Measurements from ENCODE around the gene CBLB.

GRCh38 chr3:105905328-105905727 lies 36.5 kb upstream of the CBLB start:
- TF ChIP-seq CTCF (IDR thresholded peaks at IDR 0.05) (no peak), POLR2A (IDR thresholded peaks at IDR 0.05) (no peak), EP300 (IDR thresholded peaks at IDR 0.05) (no peak)

Data from ovary (tissue), 3 donors.